Stimulated activated CD4-positive, alpha-beta T cell treated with anti-CD3 and anti-CD28 coated beads, Interleukin-4, amount 100 ng/mL, for 48 hours (primary cell): ENCODE results near the gene ZZZ3.
"Not testable (repeated sequence)": the region's sequence is repeated elsewhere in the genome, so short reads cannot be mapped to it uniquely, and the experiment has no call there.

Experiments used
- DNase-seq, 2 donors: peaks; one replicate each; pipeline ENCODE4 v3.0.0-alpha.2; 2020; ENCODE audit warnings: low read depth in 2 of 2

The ZZZ3 gene

GRCh38 chr1:77682460-77683159 is at the start of gene ZZZ3:
ZZZ3 (minus strand) TSS chr1:77682658; CDS start chr1:77633354, 49,304 bp downstream.
- peak; percentile 86 for DNase-seq

DNA sequence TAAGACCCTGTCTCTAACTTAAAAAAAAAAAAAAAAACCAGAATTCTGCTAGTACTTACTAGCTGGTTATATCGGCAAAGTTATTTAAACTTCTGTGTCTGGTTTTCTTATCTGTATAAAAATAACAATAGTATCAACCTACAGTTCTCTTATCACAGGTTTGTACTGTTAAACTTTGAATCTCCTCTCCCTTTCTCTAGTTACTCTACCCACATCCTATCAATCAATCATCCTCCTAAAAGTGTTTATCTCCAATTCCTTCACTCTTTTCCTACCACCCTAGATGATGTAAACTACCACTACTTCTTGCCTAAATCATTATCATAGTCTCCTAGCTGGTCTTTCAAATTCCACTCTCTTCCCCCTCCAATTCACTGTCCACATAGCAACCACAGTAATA is 49.6 kb upstream of the ZZZ3 start:
- DNase-seq, result no peak

- DNase-seq, result no peak
Measured at GRCh38 chr1:77725706-77726105, 43.2 kb upstream of the ZZZ3 start.

DNA sequence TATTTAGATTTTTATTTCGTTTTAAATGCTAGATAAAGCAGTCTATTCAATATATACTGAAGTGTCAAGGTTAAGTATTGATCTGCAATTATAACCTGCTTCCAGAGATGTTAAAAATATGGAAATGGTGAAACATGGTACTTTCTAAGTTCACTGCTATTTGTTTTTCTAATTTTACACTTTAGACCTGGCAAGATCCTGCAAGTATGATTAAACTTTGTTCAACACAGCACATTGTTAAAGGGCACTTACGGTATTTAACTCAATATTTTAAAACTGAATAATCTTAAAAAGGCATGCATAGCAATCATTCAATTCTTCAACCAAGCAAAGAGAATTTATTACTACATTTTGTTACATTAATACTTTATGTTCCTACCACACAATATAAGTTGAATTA is 35.7 kb upstream of the ZZZ3 start:
- DNase-seq, result no peak

DNA sequence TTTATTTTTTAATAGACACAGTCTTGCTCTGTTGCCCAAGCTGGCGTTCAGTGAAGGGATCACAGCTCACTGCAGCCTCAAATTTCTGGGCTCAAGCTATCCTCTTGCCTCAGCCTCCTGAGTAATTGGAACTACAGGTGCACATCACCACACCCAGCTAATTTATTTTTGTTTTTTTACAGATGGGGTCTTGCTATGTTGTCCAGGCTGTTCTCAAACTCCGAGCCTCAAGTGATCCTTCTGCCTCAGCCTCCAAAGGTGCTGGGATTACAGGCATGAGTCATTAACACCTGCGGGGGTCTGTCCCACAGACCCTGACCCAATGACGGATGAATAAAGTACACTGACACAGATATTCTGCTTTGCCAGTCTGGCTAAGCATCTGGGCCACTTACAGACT is 33.6 kb upstream of the ZZZ3 start:
- no peak for DNase-seq

GRCh38 chr1:77709727-77710126 is 27.3 kb upstream of the ZZZ3 start:
- DNase-seq, result no peak

DNA sequence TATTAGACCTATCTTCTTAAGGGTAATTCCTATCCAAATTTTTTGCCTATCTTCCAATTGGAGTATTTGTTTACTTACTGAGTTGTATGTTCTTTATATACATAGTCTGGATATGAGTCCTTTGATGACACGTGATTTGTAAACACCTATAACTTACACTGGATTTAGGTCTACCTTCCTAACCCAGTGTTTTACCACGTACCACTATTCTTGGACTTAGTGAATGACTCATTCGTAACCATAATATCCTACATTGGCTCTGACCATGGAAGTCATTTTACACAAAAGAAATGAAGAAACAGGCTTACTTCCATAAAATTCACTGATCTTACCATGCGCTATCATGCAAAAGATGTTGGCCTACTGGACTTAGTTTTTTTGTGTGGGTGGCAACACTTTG is 23.9 kb upstream of the ZZZ3 start:
- no peak for DNase-seq

DNA sequence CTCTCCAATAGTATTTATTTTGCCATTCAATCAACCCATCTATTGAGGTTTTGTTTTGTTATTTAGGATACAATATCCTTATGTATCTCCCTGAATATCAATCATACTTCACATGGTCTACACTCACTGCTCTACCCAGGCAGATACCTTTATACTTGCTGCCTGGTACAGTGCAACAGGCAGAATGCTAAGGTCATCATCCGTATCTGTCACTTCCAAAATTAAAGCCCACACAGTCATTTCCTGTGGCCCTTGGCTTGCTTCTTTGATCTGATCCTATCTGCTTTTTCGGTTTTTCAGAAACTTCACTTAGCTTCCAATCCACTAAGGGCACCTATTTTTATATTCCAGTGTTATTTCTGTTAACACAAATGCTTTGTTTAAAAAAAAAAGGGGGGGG is 22.3 kb upstream of the ZZZ3 start:
- no peak for DNase-seq

- not testable (repeated sequence) for DNase-seq
Measured at GRCh38 chr1:77699673-77700072, 17.2 kb upstream of the ZZZ3 start.

DNA sequence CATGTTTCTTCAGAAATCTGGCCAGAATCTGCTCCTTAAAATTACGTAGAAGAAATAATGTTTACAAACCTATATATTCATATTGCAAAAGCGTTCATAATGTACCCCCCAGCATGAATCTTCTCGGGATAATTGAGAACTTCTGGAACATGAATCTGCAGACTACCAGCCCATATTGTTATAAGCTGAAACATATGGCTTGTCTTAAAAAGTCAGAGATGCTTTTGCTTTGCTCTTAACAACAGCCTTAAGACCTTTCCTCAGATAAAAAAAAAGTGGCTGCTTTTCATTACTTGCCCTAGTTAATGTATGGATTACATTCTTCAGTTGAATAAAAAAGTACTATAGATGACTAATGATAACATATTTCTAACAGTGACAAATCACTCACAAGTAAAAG is 15.0 kb upstream of the ZZZ3 start:
- DNase-seq, result no peak

GRCh38 chr1:77688939-77689338 is 6.5 kb upstream of the ZZZ3 start:
- DNase-seq, result no peak

GRCh38 chr1:77687519-77687906 is 5.1 kb upstream of the ZZZ3 start:
- DNase-seq, result no peak

GRCh38 chr1:77686796-77687518 is 4.5 kb upstream of the ZZZ3 start:
- DNase-seq, result no peak

DNA sequence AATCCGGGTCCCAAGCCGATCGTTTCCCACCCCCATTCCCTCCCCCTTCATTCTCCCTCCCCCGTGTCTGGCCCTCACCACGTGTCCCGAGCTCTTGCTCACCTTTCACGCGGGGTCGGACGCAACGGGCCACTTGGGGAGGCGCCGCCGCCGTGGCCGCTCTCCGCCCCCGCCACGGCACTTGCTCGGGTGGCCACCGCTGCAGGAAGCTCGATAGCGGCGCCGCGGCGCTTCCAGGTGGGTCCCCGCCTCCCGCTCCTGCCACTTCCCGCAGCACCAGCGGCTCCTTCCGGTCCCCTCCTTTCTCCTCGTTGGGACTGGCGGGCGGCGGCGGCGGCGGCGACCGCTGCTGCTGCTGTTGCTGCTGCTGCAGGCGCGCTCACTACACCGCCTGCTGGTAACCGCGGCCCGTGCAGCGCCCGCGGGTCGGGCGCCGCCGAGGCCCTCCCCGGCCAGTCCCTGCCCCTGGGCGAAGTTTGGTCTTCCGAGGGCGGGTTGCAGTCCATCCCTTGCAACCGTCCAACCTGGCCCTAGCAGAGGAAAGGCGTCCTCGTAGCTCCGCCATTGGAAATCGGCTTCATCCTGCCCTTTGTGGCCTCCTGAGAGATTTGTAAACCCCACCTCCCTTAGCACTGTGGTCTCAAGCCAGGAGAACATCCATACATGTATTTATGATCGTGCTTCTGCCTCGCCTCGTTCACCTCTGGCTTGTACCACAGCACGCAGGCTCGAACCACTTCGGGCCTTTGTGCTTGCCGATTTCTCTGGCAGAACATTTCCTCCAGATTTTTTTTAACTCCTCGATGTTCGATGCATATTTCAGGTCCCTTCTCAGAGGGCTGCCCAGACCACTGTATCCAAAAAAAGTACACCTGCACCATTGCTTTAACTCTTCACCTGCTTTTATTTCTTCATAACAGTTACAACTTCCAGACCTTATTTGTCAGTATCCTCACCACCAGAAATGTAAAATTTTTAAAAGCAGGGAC is 996 bp upstream of the ZZZ3 start:
- peak; percentile 79 to 91 for DNase-seq

- no peak for DNase-seq
Measured at GRCh38 chr1:77680173-77680572, 2.3 kb downstream of the ZZZ3 start.

- no peak for DNase-seq
Measured at GRCh38 chr1:77678660-77679610, 3.5 kb downstream of the ZZZ3 start.

DNA sequence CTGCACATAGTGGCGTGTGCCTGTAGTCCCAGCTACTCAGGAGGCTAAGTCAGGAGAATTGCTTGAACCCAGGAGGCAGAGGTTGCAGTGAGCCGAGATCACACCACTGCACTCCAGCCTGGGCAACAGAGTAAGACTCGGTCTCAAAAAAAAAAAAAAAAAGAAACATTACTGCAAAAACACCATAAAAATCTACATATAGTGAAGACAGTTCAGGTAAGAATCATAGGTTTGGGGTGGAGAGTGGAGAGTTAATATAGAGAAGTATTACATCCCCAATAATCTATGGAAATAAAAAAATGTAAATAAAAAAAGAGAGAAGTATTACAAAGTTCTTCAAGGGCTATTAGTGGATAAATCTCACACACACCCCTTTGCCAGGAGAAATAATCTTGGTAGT is 7.7 kb downstream of the ZZZ3 start:
- DNase-seq, result not testable (repeated sequence)

GRCh38 chr1:77673716-77674355 is 8.6 kb downstream of the ZZZ3 start:
- DNase-seq, result no peak

GRCh38 chr1:77673030-77673429 is 9.4 kb downstream of the ZZZ3 start:
- DNase-seq, result no peak

- DNase-seq, result no peak
Measured at GRCh38 chr1:77672374-77672773, 10.1 kb downstream of the ZZZ3 start.

DNA sequence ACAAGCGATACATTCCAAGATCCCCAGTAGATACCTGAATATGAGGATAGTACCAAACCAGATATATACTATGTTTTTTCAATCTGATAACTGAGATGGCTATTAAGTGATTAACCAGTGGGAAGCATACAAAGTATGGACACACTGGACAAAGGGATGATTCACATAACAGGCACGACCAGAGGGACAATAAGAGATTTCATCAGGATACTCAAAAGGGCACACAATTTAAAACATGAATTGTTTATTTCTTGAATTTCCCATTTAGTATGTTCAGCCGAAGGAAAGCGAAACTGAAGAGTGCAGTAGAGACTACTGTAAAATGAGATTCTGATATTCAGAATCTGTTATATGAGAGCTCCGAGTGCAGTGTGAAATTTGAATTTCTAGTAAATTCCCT is 10.6 kb downstream of the ZZZ3 start:
- no peak for DNase-seq
